SK-N-MC (cell line): ENCODE measurements around the gene ZNF808.
"Not testable (repeated sequence)": the region's sequence is repeated elsewhere in the genome, so short reads cannot be mapped to it uniquely, and the experiment has no call there.

Source experiments
- EZH2 ChIP-seq: fragments of 200-600 bp; sonication (generic); IDR thresholded peaks from one replicate; pipeline ENCODE4 v1.6.1; 2017; ENCODE audit warnings: antibody characterized with exemption
- FOXP2 ChIP-seq: optimal IDR thresholded peaks from 2 replicates; pipeline ENCODE3; 2011; ENCODE audit warnings: mild to moderate bottlenecking, moderate library complexity; ENCODE audit not compliant: insufficient read depth; ENCODE audit errors: extremely low read length, control extremely low read depth
- POLR2AphosphoS5 ChIP-seq: IDR thresholded peaks from 2 replicates; pipeline ENCODE4 v1.6.1; 2012; ENCODE audit warnings: mild to moderate bottlenecking, low read depth, low read length, borderline replicate concordance

- not testable (repeated sequence) for TF ChIP-seq POLR2AphosphoS5, FOXP2, EZH2
Observed at GRCh38 chr19:52519175-52519574, 8.3 kb upstream of the ZNF808 start.
